Liver (tissue), 9 donors: ENCODE data around the gene IGSF3. TPM values are rescaled to one million over a fixed set of nuclear protein-coding genes. Genes with fewer than 3 reads are reported as not detected.
"Not testable (repeated sequence)": the region's sequence is repeated elsewhere in the genome, so short reads cannot be mapped to it uniquely, and the experiment has no call there.

ENCODE experiments used
- DNase-seq: peaks from one replicate; pipeline ENCODE4 v3.0.0-alpha.2; 2017; ENCODE audit warnings: low spot score
- H3K27ac ChIP-seq, 2 donors: one replicate each; pipeline ENCODE4 v1.7.0; 2013; ENCODE audit warnings: inconsistent platforms in 2 of 2, low read length in 2 of 2, control low read depth in 1 of 2, low read depth in 1 of 2, mild to moderate bottlenecking in 1 of 2
- H3K27me3 ChIP-seq, 4 donors: one replicate each; pipeline versions ENCODE4 v1.6.1 to v1.7.0; 2013; ENCODE audit warnings: low read length in 3 of 4, inconsistent platforms in 1 of 4, mild to moderate bottlenecking in 1 of 4, moderate library complexity in 1 of 4; ENCODE audit not compliant: control insufficient read depth in 4 of 4, insufficient read depth in 4 of 4
- H3K36me3 ChIP-seq, 4 donors: one replicate each; pipeline versions ENCODE4 v1.6.1 to v1.7.0; 2013; ENCODE audit warnings: low read length in 3 of 4, mild to moderate bottlenecking in 3 of 4, low read depth in 1 of 4, moderate library complexity in 1 of 4; ENCODE audit not compliant: control insufficient read depth in 4 of 4, insufficient read depth in 3 of 4
- H3K4me1 ChIP-seq, 4 donors: one replicate each; pipeline versions ENCODE4 v1.6.1 to v1.7.0; 2013; ENCODE audit warnings: low read length in 3 of 4, mild to moderate bottlenecking in 3 of 4, moderate library complexity in 1 of 4; ENCODE audit not compliant: control insufficient read depth in 4 of 4, insufficient read depth in 4 of 4
- H3K4me3 ChIP-seq, 3 donors: one replicate each; pipeline versions ENCODE4 v1.6.1 to v1.7.0; 2013; ENCODE audit warnings: low read length in 3 of 3, control low read depth in 1 of 3, low read depth in 1 of 3, mild to moderate bottlenecking in 1 of 3
- H3K9ac ChIP-seq, 2 donors: one replicate each; pipeline ENCODE4 v1.7.0; 2013; ENCODE audit warnings: low read length in 2 of 2, mild to moderate bottlenecking in 2 of 2, moderate library complexity in 2 of 2, control low read depth in 1 of 2, low read depth in 1 of 2
- H3K9me3 ChIP-seq, 4 donors: one replicate each; pipeline versions ENCODE4 v1.6.1 to v1.7.0; 2013; ENCODE audit warnings: low read length in 3 of 4; ENCODE audit not compliant: control insufficient read depth in 4 of 4
- EGR1 ChIP-seq, 2 donors: IDR thresholded peaks; 2 replicates each; pipeline ENCODE4 v1.6.1; 2016 to 2018; ENCODE audit warnings: antibody characterized with exemption in 2 of 2, low read depth in 2 of 2
- HNF4A ChIP-seq, 2 donors: conservative IDR thresholded peaks; 2 replicates each; pipeline ENCODE4 v1.6.1; 2016; ENCODE audit warnings: antibody characterized with exemption in 2 of 2, mild to moderate bottlenecking in 2 of 2
- HNF4G ChIP-seq: IDR thresholded peaks from 2 replicates; pipeline ENCODE4 v1.6.1; 2016; ENCODE audit warnings: antibody characterized with exemption
- JUND ChIP-seq, 2 donors: IDR thresholded peaks; 2 replicates each; pipeline ENCODE4 v1.6.1; 2016; ENCODE audit warnings: antibody characterized with exemption in 2 of 2
- NR2F2 ChIP-seq: IDR thresholded peaks from 2 replicates; pipeline ENCODE4 v1.6.1; 2016; ENCODE audit warnings: antibody characterized with exemption
- RAD21 ChIP-seq, 2 donors: IDR thresholded peaks; 2 replicates each; pipeline ENCODE4 v1.6.1; 2016; ENCODE audit warnings: antibody characterized with exemption in 2 of 2, mild to moderate bottlenecking in 2 of 2
- RXRA ChIP-seq, 2 donors: IDR thresholded peaks; 2 replicates each; pipeline ENCODE4 v1.6.1; 2017 to 2018; ENCODE audit warnings: antibody characterized with exemption in 2 of 2, mild to moderate bottlenecking in 1 of 2
- SP1 ChIP-seq: IDR thresholded peaks from 2 replicates; pipeline ENCODE4 v1.6.1; 2018; ENCODE audit warnings: antibody characterized with exemption, mild to moderate bottlenecking
- YY1 ChIP-seq: IDR thresholded peaks from 2 replicates; pipeline ENCODE4 v1.6.1; 2016; ENCODE audit warnings: antibody characterized with exemption, mild to moderate bottlenecking
- WGBS: extraction: QIAGEN DNeasy Blood & Tissue Kit; methylation state at CpG from one replicate; pipeline ENCODE4 v1.1.7; 2013; 5-methylcytosine and 5-hydroxymethylcytosine counted together
- polyA plus RNA-seq, 2 donors: library from polyadenylated mRNA; stranded (reverse) in 1 of 2; unstranded in 1 of 2; fragments of 200-250 nt in 1 of 2; fragments of >200 nt in 1 of 2; fragmentation: Nextera tagmentation in 1 of 2; extraction: Ambion mirVana in 1 of 2; gene quantifications; one replicate each; pipeline versions ENCODE4 v1.2.1 to v1.2.3, GENCODE V29; 2013 to 2015
- total RNA-seq, 2 donors: library from RNA; depleted of rRNA; stranded (reverse); fragments of >200 nt; gene quantifications; one replicate each; pipeline ENCODE4 v1.2.3, GENCODE V29; 2014
- TF ChIP-seq, protein P1 (sequence below): IDR thresholded peaks from 2 replicates; pipeline ENCODE4 v1.6.1; 2016; ENCODE audit warnings: antibody characterized with exemption
- donor health status: healthy.
- donor health status: healthy.
- donor health status: healthy.
- donor health status: healthy.
- donor health status: healthy.

Gene IGSF3
- total and polyA plus RNA-seq, 4 donors: 0.14 to 5.4 (median 0.68) TPM

DNA sequence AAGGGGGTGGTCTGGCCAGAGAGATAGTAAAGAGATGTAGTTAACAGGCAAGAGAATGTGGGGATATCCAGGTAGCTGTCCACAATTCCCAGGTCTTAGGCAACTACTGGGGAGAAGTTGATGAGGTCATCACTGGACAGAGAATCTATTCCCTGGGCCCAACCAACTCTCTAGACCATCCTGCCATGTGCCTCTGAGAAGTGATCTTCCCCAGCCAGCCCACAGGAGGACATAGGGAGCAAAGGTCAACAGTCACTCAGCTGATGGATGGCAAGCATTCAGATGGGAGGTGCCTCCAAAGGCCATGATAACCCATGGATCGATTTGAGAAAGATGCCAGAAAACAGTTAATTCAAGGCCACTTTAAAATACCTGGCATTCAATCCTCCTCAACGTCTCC is 36.0 kb downstream of the IGSF3 start:
- not testable (repeated sequence) for DNase-seq, H3K9ac ChIP-seq, H3K27ac ChIP-seq, H3K27me3 ChIP-seq, H3K9me3 ChIP-seq, H3K36me3 ChIP-seq, H3K4me3 ChIP-seq
- peaks cover 6 to 16% (median 16%) of the 10 kb centered on the region in 4 donors for H3K4me1 ChIP-seq
- WGBS: 28% methylated on average over 2 of the region's 2 CpGs
- TF ChIP-seq RXRA (IDR thresholded peaks at IDR 0.05) (peak; percentile 69), JUND (IDR thresholded peaks at IDR 0.05) (peak in 1 of 2 donors; percentile 36), YY1 (peak; percentile 24), RAD21 (IDR thresholded peaks at IDR 0.05) (peak in 1 of 2 donors; percentile 13), NR2F2 (peak; percentile 45), HNF4A (conservative IDR thresholded peaks at IDR 0.05) (peak; percentile 81 to 82), HNF4G (peak; percentile 44), SP1 (peak; percentile 54)
- TF ChIP-seq, protein P1, sequence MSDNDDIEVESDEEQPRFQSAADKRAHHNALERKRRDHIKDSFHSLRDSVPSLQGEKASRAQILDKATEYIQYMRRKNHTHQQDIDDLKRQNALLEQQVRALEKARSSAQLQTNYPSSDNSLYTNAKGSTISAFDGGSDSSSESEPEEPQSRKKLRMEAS: peak; percentile 40

DNA sequence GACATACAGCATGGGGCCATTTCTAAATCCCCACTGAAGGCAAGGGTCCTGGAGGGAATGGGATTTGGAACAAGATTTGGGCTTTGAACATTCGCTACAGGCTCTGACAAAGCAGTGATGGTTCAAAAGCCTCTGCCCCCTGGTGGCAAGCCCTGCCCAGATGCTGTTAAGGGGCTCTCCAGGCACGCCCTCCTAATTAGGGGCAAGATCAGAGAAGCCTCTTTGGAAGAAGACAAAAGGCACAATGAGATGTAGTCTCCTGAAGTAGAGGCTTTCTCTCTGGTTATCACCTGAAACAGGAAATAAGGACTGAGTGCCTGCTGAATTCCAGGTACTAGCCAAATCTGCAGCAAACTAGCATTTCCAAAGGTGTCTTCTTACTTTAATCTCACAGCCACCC is 37.5 kb downstream of the IGSF3 start:
- not testable (repeated sequence) for H3K27me3 ChIP-seq, H3K9me3 ChIP-seq, DNase-seq, H3K9ac ChIP-seq, H3K36me3 ChIP-seq, H3K27ac ChIP-seq, H3K4me3 ChIP-seq
- WGBS: 88% methylated on average over 2 of the region's 2 CpGs
- peaks cover 6 to 16% (median 16%) of the 10 kb centered on the region in 4 donors for H3K4me1 ChIP-seq

DNA sequence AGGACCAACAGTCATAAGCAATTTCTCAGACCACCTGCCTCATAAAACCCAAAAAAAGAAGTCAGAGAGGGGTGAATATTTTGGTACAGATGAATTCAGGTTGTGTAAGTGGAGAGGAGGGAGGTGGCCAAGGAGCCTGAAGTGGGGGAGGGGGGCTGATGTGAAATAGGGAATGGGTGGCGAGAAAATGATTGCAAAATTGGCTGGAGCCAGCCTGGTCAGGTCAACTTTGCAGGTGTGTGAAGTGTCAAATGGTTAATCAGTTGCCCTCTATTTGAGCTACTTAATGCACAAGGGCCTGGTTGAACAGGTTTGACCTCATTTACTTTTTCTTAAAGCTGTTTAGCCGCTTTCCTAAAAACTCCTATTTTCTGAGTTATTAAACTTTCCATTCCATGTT is 38.1 kb downstream of the IGSF3 start:
- H3K9ac ChIP-seq, H3K27me3 ChIP-seq, H3K36me3 ChIP-seq, H3K4me3 ChIP-seq, H3K27ac ChIP-seq, DNase-seq, H3K9me3 ChIP-seq: not testable (repeated sequence)
- 84% methylated on average over 2 of the region's 2 CpGs for WGBS
- H3K4me1 ChIP-seq: peaks cover 6 to 16% (median 16%) of the 10 kb centered on the region in 4 donors

GRCh38 chr1:116628448-116628847 is 39.1 kb downstream of the IGSF3 start:
- no peak overlapping the region for H3K9ac ChIP-seq
- no peaks in the 10 kb centered on the region for H3K9me3 ChIP-seq
- no peaks in the 10 kb centered on the region for H3K27me3 ChIP-seq
- no peak overlapping the region for H3K4me3 ChIP-seq
- H3K36me3 ChIP-seq: no peaks in the 10 kb centered on the region
- no peak for DNase-seq
- WGBS: 81% methylated on average over 4 of the region's 4 CpGs
- peaks cover 6 to 17% (median 16%) of the 10 kb centered on the region in 4 donors for H3K4me1 ChIP-seq
- no peak for TF ChIP-seq RXRA (IDR thresholded peaks at IDR 0.05)
- TF ChIP-seq EGR1 (IDR thresholded peaks at IDR 0.05; ENCODE audit: low read depth in 2 of 2): no peak
- TF ChIP-seq HNF4A (conservative IDR thresholded peaks at IDR 0.05): no peak
- no peak overlapping the region for H3K27ac ChIP-seq

GRCh38 chr1:116627357-116627756 is 40.2 kb downstream of the IGSF3 start:
- not testable (repeated sequence) for H3K36me3 ChIP-seq, H3K27ac ChIP-seq, H3K9me3 ChIP-seq, H3K4me3 ChIP-seq, DNase-seq, H3K9ac ChIP-seq, H3K27me3 ChIP-seq
- WGBS: 86% methylated on average over 7 of the region's 7 CpGs
- peaks cover 2 to 16% (median 9%) of the 10 kb centered on the region in 4 donors for H3K4me1 ChIP-seq

DNA sequence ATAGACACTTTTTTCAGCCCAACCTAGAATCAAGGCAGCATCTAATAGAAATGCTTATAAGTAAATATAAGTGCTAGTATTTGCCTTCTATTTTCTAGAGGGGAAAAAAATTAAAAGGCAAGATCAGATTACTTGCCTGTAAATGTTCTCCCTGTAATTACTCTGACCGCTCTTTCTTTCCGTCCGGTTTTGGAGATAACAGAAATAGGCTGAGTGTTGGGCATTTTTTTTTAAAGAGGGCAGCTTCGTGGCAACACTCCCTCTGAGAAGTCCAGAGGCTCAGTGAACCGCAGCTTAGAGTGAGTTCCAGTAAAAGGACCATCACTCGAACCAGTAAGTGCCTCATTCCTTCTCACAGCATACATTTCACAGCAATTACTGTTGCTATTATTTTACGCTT is 40.6 kb downstream of the IGSF3 start:
- WGBS: 86% methylated on average over 7 of the region's 7 CpGs
- DNase-seq: not testable (repeated sequence)

More for the DNA sequence above, 40.6 kb downstream of the IGSF3 start:
- not testable (repeated sequence) for H3K36me3 ChIP-seq, H3K27ac ChIP-seq, H3K4me3 ChIP-seq, H3K27me3 ChIP-seq, H3K9me3 ChIP-seq, H3K9ac ChIP-seq
- H3K4me1 ChIP-seq: peaks cover 0 to 11% (median 4%) of the 10 kb centered on the region in 4 donors
